WTC11 (cell line): ENCODE measurements around the gene SLC44A3.

Experiments used
- AFF4 ChIP-seq: sonication (generic); formaldehyde crosslinking; IDR thresholded peaks from 2 replicates; pipeline ENCODE4 v1.8.1; 2023; ENCODE audit warnings: mild to moderate bottlenecking, missing genetic modification reagents, borderline replicate concordance
- ATF1 ChIP-seq: sonication (generic); formaldehyde crosslinking; IDR thresholded peaks from 2 replicates; pipeline ENCODE4 v1.8.1; 2023; ENCODE audit warnings: mild to moderate bottlenecking, moderate library complexity, missing genetic modification reagents
- CTCF ChIP-seq: fragments of 200-600 bp; IDR thresholded peaks from 2 replicates; pipeline ENCODE4 v1.8.0; 2022; ENCODE audit warnings: antibody characterized with exemption
- ESRRA ChIP-seq: sonication (generic); formaldehyde crosslinking; IDR thresholded peaks from 2 replicates; pipeline ENCODE4 v1.8.1; 2022; ENCODE audit warnings: mild to moderate bottlenecking, missing genetic modification reagents, borderline replicate concordance
- FOXJ3 ChIP-seq: sonication (generic); formaldehyde crosslinking; IDR thresholded peaks from 2 replicates; pipeline ENCODE4 v1.9.0; 2021; ENCODE audit warnings: missing genetic modification reagents, mild to moderate bottlenecking, borderline replicate concordance
- IRF1 ChIP-seq: sonication (generic); formaldehyde crosslinking; IDR thresholded peaks from 2 replicates; pipeline ENCODE4 v1.8.0; 2023; ENCODE audit warnings: missing genetic modification reagents
- KAT7 ChIP-seq: sonication (generic); formaldehyde crosslinking; IDR thresholded peaks from 2 replicates; pipeline ENCODE4 v1.8.1; 2023; ENCODE audit warnings: missing genetic modification reagents, mild to moderate bottlenecking, borderline replicate concordance
- MXD4 ChIP-seq: fragments of 250-450 bp; sonication (Bioruptor Pico); IDR thresholded peaks from 2 replicates; pipeline ENCODE4 v1.8.0; 2021; ENCODE audit warnings: mild to moderate bottlenecking, moderate library complexity, borderline replicate concordance
- NFYB ChIP-seq: sonication (generic); formaldehyde crosslinking; conservative IDR thresholded peaks from 2 replicates; pipeline ENCODE4 v1.8.0; 2022; ENCODE audit warnings: low read depth, missing genetic modification reagents
- NR3C1 ChIP-seq: sonication (generic); formaldehyde crosslinking; conservative IDR thresholded peaks from 2 replicates; pipeline ENCODE4 v1.8.1; 2023; ENCODE audit warnings: low read depth, mild to moderate bottlenecking, missing genetic modification reagents
- SMAD3 ChIP-seq: sonication (generic); formaldehyde crosslinking; IDR thresholded peaks from 2 replicates; pipeline ENCODE4 v1.8.0; 2022; ENCODE audit warnings: missing genetic modification reagents, mild to moderate bottlenecking, borderline replicate concordance
- TCF7 ChIP-seq: sonication (generic); formaldehyde crosslinking; IDR thresholded peaks from 2 replicates; pipeline ENCODE4 v1.8.0; 2022; ENCODE audit warnings: mild to moderate bottlenecking, low read depth, missing genetic modification reagents, moderate library complexity
- ZNF121 ChIP-seq: sonication (generic); formaldehyde crosslinking; IDR thresholded peaks from 2 replicates; pipeline ENCODE4 v1.8.0; 2023; ENCODE audit warnings: missing genetic modification reagents

- TF ChIP-seq CTCF (no peak), KAT7 (no peak), TCF7 (CRISPR knock-in tag) (no peak), IRF1 (CRISPR knock-in tag) (no peak), ATF1 (CRISPR knock-in tag) (no peak), FOXJ3 (no peak), AFF4 (CRISPR knock-in tag) (no peak), ZNF121 (no peak), NFYB (CRISPR knock-in tag) (no peak), SMAD3 (CRISPR knock-in tag) (no peak), MXD4 (CRISPR knock-in tag) (no peak), ESRRA (no peak), NR3C1 (CRISPR knock-in tag) (no peak)
These were observed 17.1 kb upstream of the SLC44A3 start for GRCh38 chr1:94803106-94803505.
